ENCODE data around the gene PAPSS1. TPM values are rescaled to one million over a fixed set of nuclear protein-coding genes. Genes with fewer than 3 reads are reported as not detected.

Gene PAPSS1
- polyA plus RNA-seq, 3 donors = 46.4 to 79.6 (median 64.8) TPM

DNA sequence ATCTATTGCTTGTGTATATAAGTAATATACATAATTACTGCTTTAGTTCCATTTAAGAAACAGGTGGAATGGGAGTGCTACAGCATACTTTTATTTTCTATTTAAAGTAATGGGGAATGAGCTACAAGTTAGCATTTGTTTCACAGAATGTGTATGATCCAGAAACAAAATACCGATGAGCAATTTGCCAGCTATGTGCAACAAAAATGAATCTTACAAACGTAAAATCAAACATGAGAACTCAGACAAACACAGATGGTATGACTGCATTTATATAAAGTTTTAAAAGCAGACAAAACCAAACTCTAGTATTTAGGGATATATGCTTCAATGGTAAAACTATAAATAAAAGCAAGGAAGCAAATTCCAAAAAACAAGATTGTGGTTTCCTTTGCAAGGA lies 141.7 kb downstream of the PAPSS1 start:
- Mint-ChIP-seq H3K36me3 (no peaks in the 10 kb centered on the region), H3K4me3 (no peak overlapping the region), H3K9me3 (peaks cover 3 to 13% (median 10%) of the 10 kb centered on the region in 7 donors), H3K27ac (no peak overlapping the region), H3K4me1 (no peaks in the 10 kb centered on the region), H3K27me3 (ENCODE audit: low read depth in 3 of 3) (peaks cover 0 to 2% (median 0%) of the 10 kb centered on the region in 3 donors)
- H3K4me1 ChIP-seq (ENCODE audit: control insufficient read depth in 1 of 2, insufficient read depth in 2 of 2, low read length in 2 of 2) = no peaks in the 10 kb centered on the region
- H3K79me2 ChIP-seq (ENCODE audit: insufficient read depth, low read length) = no peaks in the 10 kb centered on the region
- peaks cover 0 to 7% of the 10 kb centered on the region in 2 donors for H3K9me3 ChIP-seq (replicated peaks in 1 of 2; ENCODE audit: control insufficient read depth in 1 of 2, insufficient read depth in 1 of 2, low read length in 2 of 2)
- no peak overlapping the region for H3K4me3 ChIP-seq (replicated peaks in 1 of 3; ENCODE audit: low read depth in 2 of 3, low read length in 3 of 3)
- H3K27ac ChIP-seq (ENCODE audit: low read depth in 1 of 2, low read length in 2 of 2) = no peak overlapping the region
- no peak for DNase-seq
- H3K27me3 ChIP-seq (ENCODE audit: control insufficient read depth in 2 of 2, insufficient read depth in 2 of 2, low read length in 2 of 2) = no peaks in the 10 kb centered on the region
- no peaks in the 10 kb centered on the region for H3K36me3 ChIP-seq (replicated peaks in 1 of 2; ENCODE audit: control insufficient read depth in 1 of 2, insufficient read depth in 2 of 2, low read length in 2 of 2)
- no peaks in the 10 kb centered on the region for H4K20me1 ChIP-seq (ENCODE audit: insufficient read depth, low read length)
- intact Hi-C loops (cut with micrococcal nuclease) = no loop called here
- no CpG with 5 or more reads among the region's 2 CpGs for WGBS (ENCODE audit: insufficient coverage)
- H2AFZ ChIP-seq (ENCODE audit: insufficient read depth, low read depth, low read length, poor library complexity, severe bottlenecking) = no peak overlapping the region
- TF ChIP-seq, protein P1, sequence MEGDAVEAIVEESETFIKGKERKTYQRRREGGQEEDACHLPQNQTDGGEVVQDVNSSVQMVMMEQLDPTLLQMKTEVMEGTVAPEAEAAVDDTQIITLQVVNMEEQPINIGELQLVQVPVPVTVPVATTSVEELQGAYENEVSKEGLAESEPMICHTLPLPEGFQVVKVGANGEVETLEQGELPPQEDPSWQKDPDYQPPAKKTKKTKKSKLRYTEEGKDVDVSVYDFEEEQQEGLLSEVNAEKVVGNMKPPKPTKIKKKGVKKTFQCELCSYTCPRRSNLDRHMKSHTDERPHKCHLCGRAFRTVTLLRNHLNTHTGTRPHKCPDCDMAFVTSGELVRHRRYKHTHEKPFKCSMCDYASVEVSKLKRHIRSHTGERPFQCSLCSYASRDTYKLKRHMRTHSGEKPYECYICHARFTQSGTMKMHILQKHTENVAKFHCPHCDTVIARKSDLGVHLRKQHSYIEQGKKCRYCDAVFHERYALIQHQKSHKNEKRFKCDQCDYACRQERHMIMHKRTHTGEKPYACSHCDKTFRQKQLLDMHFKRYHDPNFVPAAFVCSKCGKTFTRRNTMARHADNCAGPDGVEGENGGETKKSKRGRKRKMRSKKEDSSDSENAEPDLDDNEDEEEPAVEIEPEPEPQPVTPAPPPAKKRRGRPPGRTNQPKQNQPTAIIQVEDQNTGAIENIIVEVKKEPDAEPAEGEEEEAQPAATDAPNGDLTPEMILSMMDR (IDR thresholded peaks at IDR 0.05) = no peak
- no peak overlapping the region for H3K9ac ChIP-seq (ENCODE audit: insufficient read depth, low read length, poor library complexity, severe bottlenecking)
- no peak overlapping the region for H3K4me2 ChIP-seq (replicated peaks; ENCODE audit: extremely low read depth, low read length, poor library complexity, severe bottlenecking)

DNA sequence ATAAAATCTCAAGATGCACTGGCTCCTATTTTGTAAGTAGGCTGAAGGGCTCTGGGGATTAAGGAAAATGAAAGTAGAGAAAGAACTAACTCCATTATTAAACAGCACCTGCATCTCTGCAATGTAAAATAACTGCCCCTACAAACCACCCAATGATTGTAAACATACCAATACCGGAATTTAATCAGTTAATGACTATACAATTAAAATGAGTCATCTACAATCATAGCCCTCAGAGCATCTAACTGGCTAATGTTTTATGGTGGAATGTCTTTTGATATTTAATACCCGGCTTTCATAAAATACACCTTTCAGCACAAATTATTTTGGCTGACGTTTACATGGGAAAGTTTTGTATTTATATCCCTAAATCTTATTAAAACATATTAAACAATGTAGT lies 142.3 kb downstream of the PAPSS1 start:
- H3K9me3 ChIP-seq (replicated peaks in 1 of 2; ENCODE audit: control insufficient read depth in 1 of 2, insufficient read depth in 1 of 2, low read length in 2 of 2) = peaks cover 0 to 7% of the 10 kb centered on the region in 2 donors
- intact Hi-C loops (cut with micrococcal nuclease) = no loop called here
- no peaks in the 10 kb centered on the region for H4K20me1 ChIP-seq (ENCODE audit: insufficient read depth, low read length)
- H3K4me3 Mint-ChIP-seq = no peak overlapping the region
- H3K27ac Mint-ChIP-seq = no peak overlapping the region
- no CpG with 5 or more reads among the region's 3 CpGs for WGBS (ENCODE audit: insufficient coverage)
- no peaks in the 10 kb centered on the region for H3K4me1 Mint-ChIP-seq
- H3K79me2 ChIP-seq (ENCODE audit: insufficient read depth, low read length) = no peaks in the 10 kb centered on the region
- H3K4me2 ChIP-seq (replicated peaks; ENCODE audit: extremely low read depth, low read length, poor library complexity, severe bottlenecking) = no peak overlapping the region
- H3K9me3 Mint-ChIP-seq = peaks cover 3 to 13% (median 10%) of the 10 kb centered on the region in 7 donors
- H3K27me3 ChIP-seq (ENCODE audit: control insufficient read depth in 2 of 2, insufficient read depth in 2 of 2, low read length in 2 of 2) = no peaks in the 10 kb centered on the region
- no peaks in the 10 kb centered on the region for H3K36me3 Mint-ChIP-seq
- H3K4me3 ChIP-seq (replicated peaks in 1 of 3; ENCODE audit: low read depth in 2 of 3, low read length in 3 of 3) = no peak overlapping the region
- H3K27me3 Mint-ChIP-seq (ENCODE audit: low read depth in 3 of 3) = peaks cover 0 to 2% (median 0%) of the 10 kb centered on the region in 3 donors
- H3K4me1 ChIP-seq (ENCODE audit: control insufficient read depth in 1 of 2, insufficient read depth in 2 of 2, low read length in 2 of 2) = no peaks in the 10 kb centered on the region
- DNase-seq = no peak
- H3K36me3 ChIP-seq (replicated peaks in 1 of 2; ENCODE audit: control insufficient read depth in 1 of 2, insufficient read depth in 2 of 2, low read length in 2 of 2) = no peaks in the 10 kb centered on the region
- no peak overlapping the region for H3K27ac ChIP-seq (ENCODE audit: low read depth in 1 of 2, low read length in 2 of 2)
- H3K9ac ChIP-seq (ENCODE audit: insufficient read depth, low read length, poor library complexity, severe bottlenecking) = no peak overlapping the region
- H2AFZ ChIP-seq (ENCODE audit: insufficient read depth, low read depth, low read length, poor library complexity, severe bottlenecking) = no peak overlapping the region
- TF ChIP-seq, protein P1 (IDR thresholded peaks at IDR 0.05) = no peak

Measured in CD14-positive monocyte (primary cell).